PC-3 (cell line): ENCODE measurements around the gene CNRIP1. TPM values are rescaled to one million over a fixed set of nuclear protein-coding genes. Genes with fewer than 3 reads are reported as not detected.

ENCODE experiments used
- ATAC-seq: fragments of 200-7000 bp; cut with Tn5 transposase; 2 replicates; pipeline ENCODE4 v1.9.1; 2020; ENCODE audit warnings: mild to moderate bottlenecking, moderate library complexity
- BruUV-seq: library from RNA; stranded (reverse); fragments of 400-500 nt; replicated peaks from 2 replicates; lab custom pipeline; 2021; lab: Mats Ljungman, UMichigan
- CTCF ChIA-PET: fragments of 300-600 bp; sonication (Branson Sonifier 250); formaldehyde crosslinking; loops from one replicate; lab custom pipeline; 2022; ENCODE audit warnings: antibody characterized with exemption; lab: Charles Lee
- POLR2A ChIA-PET: fragments of 300-600 bp; sonication (Branson Sonifier 250); formaldehyde crosslinking; loops from one replicate; lab custom pipeline; 2022; ENCODE audit warnings: antibody characterized with exemption; ENCODE audit not compliant: unreplicated experiment; lab: Charles Lee
- DNase-seq: peaks from one replicate; pipeline ENCODE4 v3.0.0-alpha.2; 2015
- H2AFZ ChIP-seq: fragments of 300-600 bp; sonication (generic); 2 replicates; pipeline ENCODE4 v1.6.0; 2016; ENCODE audit warnings: antibody characterized with exemption, low read length
- H3F3A ChIP-seq: fragments of 300-600 bp; sonication (generic); one replicate; pipeline ENCODE4 v1.6.0; 2017; ENCODE audit warnings: antibody characterized with exemption, low read length, control low read depth, mild to moderate bottlenecking; ENCODE audit not compliant: unreplicated experiment
- H3K27ac ChIP-seq: fragments of 300-600 bp; sonication (generic); 2 replicates; pipeline ENCODE4 v1.5.1; 2016; ENCODE audit warnings: mild to moderate bottlenecking, low read length
- H3K27me3 ChIP-seq: fragments of 300-600 bp; sonication (generic); 2 replicates; pipeline ENCODE4 v1.6.1; 2016; ENCODE audit warnings: low read length, mixed read lengths
- H3K36me3 ChIP-seq: fragments of 300-600 bp; sonication (generic); 2 replicates; pipeline ENCODE4 v1.6.1; 2016; ENCODE audit warnings: low read depth, mixed run types, low read length, mixed read lengths
- H3K4me1 ChIP-seq: fragments of 300-600 bp; sonication (generic); 2 replicates; pipeline ENCODE4 v1.5.1; 2016; ENCODE audit warnings: low read length; ENCODE audit not compliant: insufficient read depth
- H3K4me2 ChIP-seq: fragments of 300-600 bp; sonication (generic); 2 replicates; pipeline ENCODE4 v1.6.0; 2016; ENCODE audit warnings: low read length
- H3K4me3 ChIP-seq: fragments of 300-600 bp; sonication (generic); 2 replicates; pipeline ENCODE4 v1.5.1; 2016; ENCODE audit warnings: mild to moderate bottlenecking, low read length, mixed read lengths
- H3K79me2 ChIP-seq: fragments of 300-600 bp; sonication (generic); 2 replicates; pipeline ENCODE4 v1.6.1; 2017; ENCODE audit warnings: low read length, mixed read lengths
- H3K9ac ChIP-seq: fragments of 300-600 bp; sonication (generic); 2 replicates; pipeline ENCODE4 v1.6.0; 2016; ENCODE audit warnings: mild to moderate bottlenecking, low read length
- H3K9me2 ChIP-seq: fragments of 300-600 bp; sonication (generic); replicated peaks from 2 replicates; pipeline ENCODE4 v1.6.1; 2016; ENCODE audit warnings: mixed run types, low read length, mixed read lengths
- H3K9me3 ChIP-seq: fragments of 300-600 bp; sonication (generic); 2 replicates; pipeline ENCODE4 v1.6.1; 2016; ENCODE audit warnings: low read length, mixed read lengths
- H4K20me1 ChIP-seq: fragments of 300-600 bp; sonication (generic); 2 replicates; pipeline ENCODE4 v1.6.1; 2016; ENCODE audit warnings: low read length, mixed read lengths
- EZH2 ChIP-seq: fragments of 300-600 bp; sonication (generic); IDR thresholded peaks from one replicate; pipeline ENCODE4 v1.6.1; 2017; ENCODE audit warnings: antibody characterized with exemption, mild to moderate bottlenecking, low read length; ENCODE audit not compliant: unreplicated experiment
- EZH2phosphoT487 ChIP-seq: fragments of 300-600 bp; sonication (generic); IDR thresholded peaks from 2 replicates; pipeline ENCODE4 v1.6.1; 2018; ENCODE audit warnings: mild to moderate bottlenecking, antibody characterized with exemption, low read length, borderline replicate concordance
- intact Hi-C: fragments of 100-400 bp; cut with micrococcal nuclease; formaldehyde crosslinking; loops from 2 replicates; pipeline ENCODE4 v1.9.0; 2023
- total RNA-seq: library from RNA; depleted of rRNA; stranded (reverse); fragments of >200 nt; gene quantifications from 2 replicates; pipeline ENCODE4 v1.2.3, GENCODE V29; 2014
- TF ChIP-seq, protein P1 (sequence below): fragments of 300-600 bp; sonication (generic); conservative IDR thresholded peaks from 2 replicates; pipeline ENCODE4 v1.5.1; 2017; ENCODE audit warnings: antibody characterized with exemption, low read depth, mild to moderate bottlenecking, low read length

Gene CNRIP1
- total RNA-seq, 1 experiment from 2014 or later: 11.7 TPM

DNA sequence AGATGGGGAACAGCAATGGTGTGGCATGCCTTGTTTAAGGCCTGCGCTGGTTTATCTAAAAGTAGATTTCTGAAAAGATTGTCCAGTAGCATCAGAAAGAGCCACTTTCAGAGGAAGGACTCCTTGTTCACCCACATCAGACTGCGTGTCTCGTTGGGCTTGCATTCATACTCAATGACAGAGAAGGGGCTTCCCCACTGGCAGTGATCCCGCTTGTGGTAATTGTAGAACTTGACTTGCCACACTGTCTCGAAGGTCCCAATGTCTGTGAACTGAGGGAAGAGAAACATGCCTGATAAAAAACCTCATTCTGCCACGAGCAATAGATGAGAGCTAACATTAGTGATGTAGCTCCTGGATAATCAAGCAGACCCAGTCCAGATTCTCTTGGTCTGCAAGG is 26.0 kb downstream of the CNRIP1 start:
- no TSS peak for BruUV-seq
- no peak for ATAC-seq
- H3K4me3 ChIP-seq: no peak overlapping the region
- no peak overlapping the region for H3K9ac ChIP-seq
- no peaks in the 10 kb centered on the region for H3K27me3 ChIP-seq
- H3K9me2 ChIP-seq: no peaks in the 10 kb centered on the region
- H4K20me1 ChIP-seq: no peaks in the 10 kb centered on the region
- H2AFZ ChIP-seq: no peak overlapping the region
- intact Hi-C loops: loop anchor here (5.0 kb wide), 1 partner anchor 149 kb away; no protein-coding TSS in a partner anchor
- no peaks in the 10 kb centered on the region for H3K9me3 ChIP-seq
- H3K79me2 ChIP-seq: no peaks in the 10 kb centered on the region
- POLR2A ChIA-PET: no interaction called here
- no peak for DNase-seq
- H3F3A ChIP-seq: no peaks in the 10 kb centered on the region
- H3K27ac ChIP-seq: no peak overlapping the region
- no peak overlapping the region for H3K4me2 ChIP-seq
- H3K4me1 ChIP-seq: no peaks in the 10 kb centered on the region
- CTCF ChIA-PET: interaction anchor here (0.5 kb wide), 1 partner anchor 164 kb away, joined by 4 read pairs; no protein-coding TSS in a partner anchor
- no peak for TF ChIP-seq EZH2
- TF ChIP-seq, protein P1, sequence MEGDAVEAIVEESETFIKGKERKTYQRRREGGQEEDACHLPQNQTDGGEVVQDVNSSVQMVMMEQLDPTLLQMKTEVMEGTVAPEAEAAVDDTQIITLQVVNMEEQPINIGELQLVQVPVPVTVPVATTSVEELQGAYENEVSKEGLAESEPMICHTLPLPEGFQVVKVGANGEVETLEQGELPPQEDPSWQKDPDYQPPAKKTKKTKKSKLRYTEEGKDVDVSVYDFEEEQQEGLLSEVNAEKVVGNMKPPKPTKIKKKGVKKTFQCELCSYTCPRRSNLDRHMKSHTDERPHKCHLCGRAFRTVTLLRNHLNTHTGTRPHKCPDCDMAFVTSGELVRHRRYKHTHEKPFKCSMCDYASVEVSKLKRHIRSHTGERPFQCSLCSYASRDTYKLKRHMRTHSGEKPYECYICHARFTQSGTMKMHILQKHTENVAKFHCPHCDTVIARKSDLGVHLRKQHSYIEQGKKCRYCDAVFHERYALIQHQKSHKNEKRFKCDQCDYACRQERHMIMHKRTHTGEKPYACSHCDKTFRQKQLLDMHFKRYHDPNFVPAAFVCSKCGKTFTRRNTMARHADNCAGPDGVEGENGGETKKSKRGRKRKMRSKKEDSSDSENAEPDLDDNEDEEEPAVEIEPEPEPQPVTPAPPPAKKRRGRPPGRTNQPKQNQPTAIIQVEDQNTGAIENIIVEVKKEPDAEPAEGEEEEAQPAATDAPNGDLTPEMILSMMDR: no peak
- TF ChIP-seq EZH2phosphoT487: no peak
- H3K36me3 ChIP-seq: no peaks in the 10 kb centered on the region

DNA sequence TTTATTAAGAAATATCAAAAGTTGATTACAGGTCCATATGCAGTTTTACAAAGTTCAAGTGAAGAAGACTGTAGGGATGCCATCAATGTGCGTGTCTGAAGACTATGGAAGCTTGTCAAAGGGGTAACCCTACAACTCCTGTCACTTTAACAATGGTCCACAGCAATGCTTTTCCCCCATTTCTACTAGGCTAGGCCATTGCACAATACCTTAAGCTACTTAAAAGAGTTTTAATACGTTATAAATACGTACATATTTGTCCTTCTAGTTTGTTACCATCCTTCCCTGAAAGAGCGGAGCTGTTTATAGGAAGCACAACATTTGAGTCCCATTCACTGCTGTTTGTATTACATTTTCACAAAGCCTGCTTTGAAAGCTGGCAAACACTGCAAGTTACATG is 26.7 kb downstream of the CNRIP1 start:
- ATAC-seq (no peak), DNase-seq (no peak)
- Histone ChIP-seq H3K4me3 (no peak overlapping the region), H3K27ac (no peak overlapping the region), H3K9ac (no peak overlapping the region), H3K4me1 (no peaks in the 10 kb centered on the region; the same call in 1 of the 2 replicates), H2AFZ (no peak overlapping the region), H3K27me3 (no peaks in the 10 kb centered on the region), H3K79me2 (no peaks in the 10 kb centered on the region), H4K20me1 (no peaks in the 10 kb centered on the region), H3F3A (no peaks in the 10 kb centered on the region), H3K9me2 (no peaks in the 10 kb centered on the region), H3K36me3 (no peaks in the 10 kb centered on the region), H3K4me2 (no peak overlapping the region), H3K9me3 (no peaks in the 10 kb centered on the region)
- ChIA-PET POLR2A (no interaction called here), CTCF (interaction anchor here (2.0 kb wide), 2 partner anchors 65 to 171 kb away, joined by 11 to 15 read pairs; no protein-coding TSS in a partner anchor)
- TSS peak; percentile 38 for BruUV-seq
- intact Hi-C loops: loop anchor here (5.0 kb wide), 1 partner anchor 149 kb away; no protein-coding TSS in a partner anchor
- TF ChIP-seq, protein P1: no peak
- no peak for TF ChIP-seq EZH2
- TF ChIP-seq EZH2phosphoT487: no peak

DNA sequence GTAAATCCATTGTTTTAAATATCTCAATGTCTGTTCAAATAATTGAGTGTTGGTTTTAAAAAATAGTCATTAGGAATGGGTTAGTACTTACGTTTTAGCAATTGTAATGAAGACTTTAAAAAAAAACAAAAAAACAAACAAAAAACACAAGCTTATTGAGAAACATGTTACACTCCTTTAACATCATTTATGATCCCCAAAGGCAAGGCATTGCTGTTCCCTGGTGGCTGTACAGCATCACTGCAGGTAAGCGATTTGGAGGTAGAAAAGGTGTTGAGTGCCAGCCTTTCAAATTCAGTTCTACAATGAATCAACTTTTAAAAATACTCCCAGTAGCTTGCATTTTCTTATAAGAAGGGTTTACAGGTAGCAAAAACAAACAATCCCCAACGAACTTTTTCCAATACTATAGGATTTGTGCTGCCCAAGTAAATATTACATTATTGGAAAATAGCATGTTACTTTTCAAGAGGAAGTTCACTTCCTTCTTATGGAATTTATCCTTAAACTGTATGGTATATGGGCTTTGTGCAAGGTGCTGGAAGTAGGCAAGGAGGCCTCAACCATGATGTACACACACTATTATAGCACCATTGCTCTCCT is 27.5 kb downstream of the CNRIP1 start:
- CTCF ChIA-PET: interaction anchor here (0.5 to 2.0 kb wide), 11 partner anchors 9 to 260 kb away, joined by 3 to 15 read pairs (median 5); no protein-coding TSS in a partner anchor
- Histone ChIP-seq H3F3A (no peaks in the 10 kb centered on the region), H2AFZ (no peak overlapping the region), H3K36me3 (no peaks in the 10 kb centered on the region), H4K20me1 (no peaks in the 10 kb centered on the region), H3K9ac (no peak overlapping the region), H3K79me2 (no peaks in the 10 kb centered on the region), H3K4me3 (no peak overlapping the region), H3K4me2 (no peak overlapping the region), H3K9me2 (no peaks in the 10 kb centered on the region), H3K9me3 (no peaks in the 10 kb centered on the region), H3K27ac (no peak overlapping the region), H3K4me1 (no peaks in the 10 kb centered on the region; the same call in 1 of the 2 replicates), H3K27me3 (no peaks in the 10 kb centered on the region)
- BruUV-seq: no TSS peak
- peak; percentile 71 for DNase-seq
- TF ChIP-seq, protein P1: peak; percentile 91
- no peak for TF ChIP-seq EZH2phosphoT487
- intact Hi-C loops: loop anchor here (1.0 to 5.0 kb wide), 2 partner anchors 66 to 150 kb away; no protein-coding TSS in a partner anchor
- POLR2A ChIA-PET: no interaction called here
- peak; percentile 76 for ATAC-seq
